GM12801 (cell line): ENCODE data around the gene CCR5AS.

Source experiments
- CTCF ChIP-seq: IDR thresholded peaks from one replicate; pipeline ENCODE4 v1.5.1; 2011; ENCODE audit warnings: control low read depth; ENCODE audit not compliant: insufficient read length; ENCODE audit errors: extremely low read depth

CCR5AS gene

GRCh38 chr3:46383951-46384330 lies 22.9 kb downstream of the CCR5AS start:
- no peak for TF ChIP-seq CTCF

- TF ChIP-seq CTCF: no peak
Measured at GRCh38 chr3:46383211-46383950, 23.5 kb downstream of the CCR5AS start.

GRCh38 chr3:46381625-46382024 lies 25.2 kb downstream of the CCR5AS start:
- no peak for TF ChIP-seq CTCF

- no peak for TF ChIP-seq CTCF
Measured at GRCh38 chr3:46380471-46381221, 26.2 kb downstream of the CCR5AS start.

- TF ChIP-seq CTCF: no peak
Measured at GRCh38 chr3:46378426-46378942, 28.4 kb downstream of the CCR5AS start.

- no peak for TF ChIP-seq CTCF
Measured at GRCh38 chr3:46375814-46376213, 31.1 kb downstream of the CCR5AS start.

- no peak for TF ChIP-seq CTCF
Measured at GRCh38 chr3:46375218-46375617, 31.6 kb downstream of the CCR5AS start.
